ENCODE data around the gene SH3BP1. TPM values are rescaled to one million over a fixed set of nuclear protein-coding genes. Genes with fewer than 3 reads are reported as not detected.
A peak's percentile ranks its signal among the peaks of the same experiment; 100 is the strongest.

Gene SH3BP1
- total and polyA plus RNA-seq, 9 of the 15 experiments (the other 6 are each of a cell fraction or from before 2014, with no cell fraction given), result 0.10 to 36.2 (median 10.4) TPM

- TF ChIP-seq ZNF699 (CRISPR knock-in tag; IDR thresholded peaks at IDR 0.05; ENCODE audit: insufficient replicate concordance) (no peak), HDAC2 (IDR thresholded peaks at IDR 0.05) (0 out of 2 replicates have a peak, but pooled peaks have one; percentile 64), FUS (optimal IDR thresholded peaks at IDR 0.05; ENCODE audit: low read depth, low read length) (no peak), ETS1 (conservative IDR thresholded peaks at IDR 0.05; ENCODE audit: control insufficient read depth, low read depth, low read length) (no peak), SMARCE1 (IDR thresholded peaks at IDR 0.05) (no peak), SAFB2 (IDR thresholded peaks at IDR 0.05; ENCODE audit: borderline replicate concordance, low read depth, low read length, severe bottlenecking) (no peak), CHD4 (IDR thresholded peaks at IDR 0.05; ENCODE audit: insufficient read depth, insufficient replicate concordance, low read depth, low read length, poor library complexity, severe bottlenecking) (no peak), PURB (CRISPR knock-in tag; IDR thresholded peaks at IDR 0.05; ENCODE audit: low read depth) (no peak), TOE1 (IDR thresholded peaks at IDR 0.05; ENCODE audit: borderline replicate concordance) (peak; percentile 94), TOE1 (CRISPR knock-in tag; IDR thresholded peaks at IDR 0.05; ENCODE audit: borderline replicate concordance, low read depth) (no peak), GTF2E2 (tag; IDR thresholded peaks at IDR 0.05) (no peak), ZNF311 (CRISPR knock-in tag; IDR thresholded peaks at IDR 0.05) (no peak), NCOA1 (IDR thresholded peaks at IDR 0.05; ENCODE audit: low read depth) (peak; percentile 90), HMGN3 (IDR thresholded peaks at IDR 0.05; ENCODE audit: borderline replicate concordance, extremely low read depth, insufficient read length, low read depth, low read length) (peak; percentile 33), SMC3 (conservative IDR thresholded peaks at IDR 0.05; ENCODE audit: insufficient read depth, low read depth, low read length) (no peak), BCL6 (CRISPR knock-in tag; IDR thresholded peaks at IDR 0.05) (no peak), RCOR1 (IDR thresholded peaks at IDR 0.05; ENCODE audit: borderline replicate concordance in 1 of 2, low read depth in 2 of 2, low read length in 2 of 2) (0 out of 4 replicates have a peak, but pooled peaks of 1 of the 2 experiments have one; percentile 5), SMARCA5 (IDR thresholded peaks at IDR 0.05) (no peak), ZBTB34 (CRISPR knock-in tag; IDR thresholded peaks at IDR 0.05) (no peak), CREBBP (IDR thresholded peaks at IDR 0.05; ENCODE audit: low read depth, low read length) (no peak), SMARCA4 (IDR thresholded peaks at IDR 0.05) (no peak), CXXC5 (CRISPR knock-in tag; IDR thresholded peaks at IDR 0.05) (peak; percentile 93), FOSL1 (tag; conservative IDR thresholded peaks at IDR 0.05) (peak; percentile 34; the same call in 1 of the 2 replicates), SPI1 (IDR thresholded peaks at IDR 0.05; ENCODE audit: borderline replicate concordance, low read depth, low read length) (peak; percentile 82), MEF2D (tag; conservative IDR thresholded peaks at IDR 0.05; ENCODE audit: low read depth) (no peak)
These were observed 30.8 kb upstream of the SH3BP1 start, which contains the start of gene GGA1 (continued) for GRCh38 chr22:37608477-37609239.
